Trophoblast cell (in vitro differentiated cells and primary cell): ENCODE results near the gene DLG1.

ENCODE experiments used
- DNase-seq, 2 donors: peaks; one replicate each; pipeline ENCODE4 v3.0.0-alpha.2; 2016
- H2AFZ ChIP-seq: 2 replicates; pipeline ENCODE4 v1.6.1; 2013; ENCODE audit warnings: low read length, moderate library complexity, mild to moderate bottlenecking; ENCODE audit not compliant: insufficient read depth, poor library complexity
- H2AK5ac ChIP-seq: 2 replicates; pipeline ENCODE4 v1.6.1; 2013; ENCODE audit warnings: mild to moderate bottlenecking, low read length
- H2BK120ac ChIP-seq: 2 replicates; pipeline ENCODE4 v1.6.1; 2013; ENCODE audit warnings: low read length, mild to moderate bottlenecking, moderate library complexity; ENCODE audit not compliant: insufficient read depth, poor library complexity
- H2BK12ac ChIP-seq: 2 replicates; pipeline ENCODE4 v1.6.1; 2013; ENCODE audit warnings: mild to moderate bottlenecking, low read length, moderate library complexity
- H2BK5ac ChIP-seq: 2 replicates; pipeline ENCODE4 v1.6.1; 2013; ENCODE audit warnings: low read length, low read depth, moderate library complexity, mild to moderate bottlenecking; ENCODE audit not compliant: poor library complexity
- H3K14ac ChIP-seq: 2 replicates; pipeline ENCODE4 v1.6.1; 2013; ENCODE audit warnings: mild to moderate bottlenecking, low read length
- H3K18ac ChIP-seq: 2 replicates; pipeline ENCODE4 v1.6.1; 2013; ENCODE audit warnings: mild to moderate bottlenecking, low read length
- H3K23ac ChIP-seq: 2 replicates; pipeline ENCODE4 v1.6.1; 2013; ENCODE audit warnings: low read length
- H3K27ac ChIP-seq: 2 replicates; pipeline ENCODE4 v1.5.1; 2013; ENCODE audit warnings: low read depth, mild to moderate bottlenecking, inconsistent platforms, low read length, moderate library complexity
- H3K27me3 ChIP-seq: 2 replicates; pipeline ENCODE4 v1.6.1; 2013; ENCODE audit warnings: inconsistent platforms, mild to moderate bottlenecking, low read length, moderate library complexity; ENCODE audit not compliant: insufficient read depth
- H3K36me3 ChIP-seq, 2 experiments: 1 replicate in 1 of 2; 2 replicates in 1 of 2; pipeline ENCODE4 v1.6.1; 2013; ENCODE audit warnings: low read length in 2 of 2, mild to moderate bottlenecking in 2 of 2, moderate library complexity in 1 of 2; ENCODE audit not compliant: insufficient read depth in 2 of 2, control insufficient read depth in 1 of 2
- H3K4ac ChIP-seq: 2 replicates; pipeline ENCODE4 v1.6.1; 2013; ENCODE audit warnings: low read depth, mild to moderate bottlenecking, low read length, moderate library complexity
- H3K4me1 ChIP-seq, 2 experiments: 1 replicate in 1 of 2; 2 replicates in 1 of 2; pipeline ENCODE4 v1.6.1; 2013; ENCODE audit warnings: low read length in 2 of 2, mild to moderate bottlenecking in 2 of 2, moderate library complexity in 1 of 2; ENCODE audit not compliant: insufficient read depth in 2 of 2, control insufficient read depth in 1 of 2
- H3K4me2 ChIP-seq: 2 replicates; pipeline ENCODE4 v1.6.1; 2013; ENCODE audit warnings: inconsistent platforms, mild to moderate bottlenecking, low read length, moderate library complexity
- H3K4me3 ChIP-seq: 2 replicates; pipeline ENCODE4 v1.5.1; 2013; ENCODE audit warnings: mild to moderate bottlenecking, low read depth, low read length, inconsistent platforms
- H3K79me1 ChIP-seq: one replicate; pipeline ENCODE4 v1.6.1; 2013; ENCODE audit warnings: low read length
- H3K79me2 ChIP-seq: 2 replicates; pipeline ENCODE4 v1.6.1; 2013; ENCODE audit warnings: low read length, mild to moderate bottlenecking; ENCODE audit not compliant: control insufficient read depth, insufficient read depth, poor library complexity
- H3K9ac ChIP-seq: 2 replicates; pipeline ENCODE4 v1.6.1; 2013; ENCODE audit warnings: mild to moderate bottlenecking, low read length
- H3K9me3 ChIP-seq: 2 replicates; pipeline ENCODE4 v1.6.1; 2013; ENCODE audit warnings: low read depth, mild to moderate bottlenecking, control low read depth, inconsistent platforms, low read length; ENCODE audit not compliant: insufficient read depth
- H4K12ac ChIP-seq: 2 replicates; pipeline ENCODE4 v1.6.1; 2013; ENCODE audit warnings: low read depth, mild to moderate bottlenecking, low read length, moderate library complexity
- H4K8ac ChIP-seq: 2 replicates; pipeline ENCODE4 v1.6.1; 2013; ENCODE audit warnings: low read depth, mild to moderate bottlenecking, low read length, moderate library complexity
- H4K91ac ChIP-seq: one replicate; pipeline ENCODE4 v1.6.1; 2013; ENCODE audit warnings: low read depth, mild to moderate bottlenecking, low read length, moderate library complexity
- WGBS: extraction: QIAGEN DNeasy Blood & Tissue Kit; methylation state at CpG from one replicate; pipeline ENCODE4 v1.1.7; 2013; ENCODE audit warnings: missing lambda C conversion rate; ENCODE audit not compliant: insufficient read length, insufficient coverage; ENCODE audit errors: extremely low coverage; 5-methylcytosine and 5-hydroxymethylcytosine counted together

The DLG1 gene

GRCh38 chr3:197024881-197025735 is 273.3 kb downstream of the DLG1 start:
- Histone ChIP-seq H3K4me2 (no peak overlapping the region), H3K4me3 (no peak overlapping the region), H2AK5ac (no peak overlapping the region), H3K9me3 (no peaks in the 10 kb centered on the region), H3K14ac (no peak overlapping the region), H3K4ac (no peak overlapping the region), H3K79me2 (peaks cover 2% of the 10 kb centered on the region), H3K27ac (no peak overlapping the region), H2BK12ac (no peak overlapping the region), H3K9ac (no peak overlapping the region), H3K27me3 (no peaks in the 10 kb centered on the region), H2BK120ac (no peak overlapping the region), H4K91ac (no peak overlapping the region), H3K23ac (no peak overlapping the region), H3K4me1 (peaks cover 9 to 11% of the 10 kb centered on the region in 2 experiments), H4K8ac (no peak overlapping the region), H2BK5ac (no peak overlapping the region), H4K12ac (no peak overlapping the region), H3K18ac (no peak overlapping the region), H3K36me3 (no peaks in the 10 kb centered on the region), H2AFZ (no peak overlapping the region), H3K79me1 (peaks cover 4% of the 10 kb centered on the region)
- DNase-seq, result no peak
- no CpG with 5 or more reads among the region's 28 CpGs for WGBS

GRCh38 chr3:197023998-197024651 is 274.3 kb downstream of the DLG1 start:
- Histone ChIP-seq H3K18ac (no peak overlapping the region), H3K9ac (no peak overlapping the region), H2AFZ (no peak overlapping the region), H3K27ac (no peak overlapping the region), H3K4me2 (no peak overlapping the region), H3K14ac (no peak overlapping the region), H2BK5ac (no peak overlapping the region), H3K23ac (no peak overlapping the region), H4K91ac (no peak overlapping the region), H3K4ac (no peak overlapping the region), H4K12ac (no peak overlapping the region), H3K79me2 (no peaks in the 10 kb centered on the region), H2BK120ac (no peak overlapping the region), H4K8ac (no peak overlapping the region), H3K36me3 (no peaks in the 10 kb centered on the region), H3K4me3 (no peak overlapping the region), H2BK12ac (no peak overlapping the region), H3K79me1 (no peaks in the 10 kb centered on the region), H3K4me1 (peaks cover 6 to 7% of the 10 kb centered on the region in 2 experiments), H3K9me3 (no peaks in the 10 kb centered on the region), H2AK5ac (no peak overlapping the region), H3K27me3 (no peaks in the 10 kb centered on the region)
- WGBS, result no CpG with 5 or more reads among the region's 36 CpGs
- DNase-seq, result no peak

GRCh38 chr3:197023241-197023997 is 275.0 kb downstream of the DLG1 start:
- Histone ChIP-seq H2AFZ (no peak overlapping the region), H3K4ac (no peak overlapping the region), H3K14ac (no peak overlapping the region), H3K4me2 (no peak overlapping the region), H3K9me3 (no peaks in the 10 kb centered on the region), H2BK5ac (no peak overlapping the region), H3K79me2 (no peaks in the 10 kb centered on the region), H3K36me3 (no peaks in the 10 kb centered on the region), H3K23ac (no peak overlapping the region), H2AK5ac (no peak overlapping the region), H4K91ac (no peak overlapping the region), H3K4me1 (peaks cover 0 to under 1% of the 10 kb centered on the region in 2 experiments), H3K27me3 (no peaks in the 10 kb centered on the region), H4K8ac (no peak overlapping the region), H2BK12ac (no peak overlapping the region), H3K18ac (no peak overlapping the region), H3K4me3 (no peak overlapping the region), H3K79me1 (no peaks in the 10 kb centered on the region), H4K12ac (no peak overlapping the region), H3K9ac (no peak overlapping the region), H2BK120ac (no peak overlapping the region), H3K27ac (no peak overlapping the region)
- WGBS, result no CpG with 5 or more reads among the region's 27 CpGs
- DNase-seq, result no peak

- Histone ChIP-seq H3K9me3 (no peaks in the 10 kb centered on the region), H2BK120ac (no peak overlapping the region), H4K91ac (no peak overlapping the region), H3K27me3 (no peaks in the 10 kb centered on the region), H3K9ac (no peak overlapping the region), H2AK5ac (no peak overlapping the region), H4K12ac (no peak overlapping the region), H3K4ac (no peak overlapping the region), H3K4me3 (no peak overlapping the region), H2BK5ac (no peak overlapping the region), H3K23ac (no peak overlapping the region), H3K36me3 (no peaks in the 10 kb centered on the region), H3K18ac (no peak overlapping the region), H2BK12ac (no peak overlapping the region), H3K79me2 (no peaks in the 10 kb centered on the region), H3K14ac (no peak overlapping the region), H3K4me1 (no peaks in the 10 kb centered on the region), H3K79me1 (no peaks in the 10 kb centered on the region), H3K27ac (no peak overlapping the region), H3K4me2 (no peak overlapping the region), H4K8ac (no peak overlapping the region), H2AFZ (no peak overlapping the region)
- no CpG with 5 or more reads among the region's 22 CpGs for WGBS
- no peak for DNase-seq
Observed at GRCh38 chr3:197022405-197023231, 275.8 kb downstream of the DLG1 start.
